HEK293 (cell line): ENCODE measurements around the gene DLG1.

ENCODE experiments used
- ATF2 ChIP-seq: fragments of 450-650 bp; formaldehyde crosslinking; IDR thresholded peaks from 2 replicates; pipeline ENCODE4 v1.5.1; 2016; ENCODE audit warnings: missing biosample characterization, missing genetic modification characterization, low read depth
- CTCF ChIP-seq: fragments of 450-650 bp; formaldehyde crosslinking; IDR thresholded peaks from 2 replicates; pipeline ENCODE4 v1.5.1; 2016; ENCODE audit warnings: missing biosample characterization, missing genetic modification characterization
- HOXA7 ChIP-seq: sonication (generic); formaldehyde crosslinking; IDR thresholded peaks from 2 replicates; pipeline ENCODE4 v1.8.1; 2022; ENCODE audit warnings: missing genetic modification reagents, borderline replicate concordance
- REST ChIP-seq: fragments of 450-650 bp; formaldehyde crosslinking; IDR thresholded peaks from 2 replicates; pipeline ENCODE4 v1.5.1; 2016; ENCODE audit warnings: missing biosample characterization, missing genetic modification characterization
- ZFP37 ChIP-seq: fragments of 450-650 bp; formaldehyde crosslinking; IDR thresholded peaks from 2 replicates; pipeline ENCODE4 v1.5.1; 2016; ENCODE audit warnings: missing biosample characterization, missing genetic modification characterization
- ZNF157 ChIP-seq: fragments of 450-650 bp; formaldehyde crosslinking; IDR thresholded peaks from 2 replicates; pipeline ENCODE4 v1.5.1; 2016; ENCODE audit warnings: missing biosample characterization, missing genetic modification characterization
- ZNF175 ChIP-seq: fragments of 450-650 bp; formaldehyde crosslinking; IDR thresholded peaks from 2 replicates; pipeline ENCODE4 v1.5.1; 2016; ENCODE audit warnings: missing biosample characterization, missing genetic modification characterization
- ZNF24 ChIP-seq: fragments of 450-650 bp; formaldehyde crosslinking; IDR thresholded peaks from 2 replicates; pipeline ENCODE4 v1.5.1; 2016; ENCODE audit warnings: missing biosample characterization, missing genetic modification characterization
- ZNF426 ChIP-seq: fragments of 450-650 bp; formaldehyde crosslinking; IDR thresholded peaks from 2 replicates; pipeline ENCODE4 v1.5.1; 2017; ENCODE audit warnings: missing biosample characterization, missing genetic modification characterization, mild to moderate bottlenecking, inconsistent platforms, moderate library complexity
- ZNF548 ChIP-seq: fragments of 450-650 bp; formaldehyde crosslinking; IDR thresholded peaks from 2 replicates; pipeline ENCODE4 v1.5.1; 2016; ENCODE audit warnings: missing biosample characterization, missing genetic modification characterization
- ZNF701 ChIP-seq: fragments of 450-650 bp; formaldehyde crosslinking; IDR thresholded peaks from 2 replicates; pipeline ENCODE4 v1.5.1; 2016; ENCODE audit warnings: missing biosample characterization, missing genetic modification characterization

- no peak for TF ChIP-seq ATF2 (tag by site-specific recombination)
- no peak for TF ChIP-seq CTCF
- TF ChIP-seq ZNF701, result no peak
- TF ChIP-seq ZNF175 (tag by site-specific recombination), result no peak
- TF ChIP-seq ZNF24 (tag by site-specific recombination), result no peak
- no peak for TF ChIP-seq ZNF157
- no peak for TF ChIP-seq REST (tag by site-specific recombination)
- TF ChIP-seq ZNF548, result no peak
- no peak for TF ChIP-seq HOXA7 (CRISPR knock-in tag)
- no peak for TF ChIP-seq ZNF426 (tag by site-specific recombination)
- no peak for TF ChIP-seq ZFP37 (tag by site-specific recombination)
These were observed 106.5 kb downstream of the DLG1 start for GRCh38 chr3:197191897-197192296.
